ENCODE data around the gene ERN1. TPM values are rescaled to one million over a fixed set of nuclear protein-coding genes. Genes with fewer than 3 reads are reported as not detected.

ERN1 gene
- total and polyA plus RNA-seq, 7 donors, result 1.2 to 9.4 (median 7.4) TPM

- TF ChIP-seq EP300 (IDR thresholded peaks at IDR 0.05) (no peak), CTCF (IDR thresholded peaks at IDR 0.05) (no peak), POLR2A (IDR thresholded peaks at IDR 0.05) (no peak), POLR2AphosphoS5 (IDR thresholded peaks at IDR 0.05) (no peak)
- Histone ChIP-seq H3K4me1 (peaks cover 2 to 19% (median 15%) of the 10 kb centered on the region in 4 donors), H3K9me3 (no peaks in the 10 kb centered on the region), H3K27ac (peak overlapping the region; percentile 19 to 48 (median 29)), H3K36me3 (no peaks in the 10 kb centered on the region), H3K27me3 (no peaks in the 10 kb centered on the region), H3K4me3 (no peak overlapping the region)
- DNase-seq, result peak; percentile 68
- 47 to 60% methylated on average over 10 of the region's 10 CpGs for WGBS, 2 donors
- intact Hi-C loops (cut with DNase I), result no loop called here
These were observed 11.7 kb downstream of the ERN1 start for GRCh38 chr17:64117981-64118979.

- H3K27ac ChIP-seq, result no peak overlapping the region
- TF ChIP-seq POLR2AphosphoS5 (IDR thresholded peaks at IDR 0.05), result no peak
- TF ChIP-seq POLR2A (IDR thresholded peaks at IDR 0.05), result no peak
- no peak for TF ChIP-seq CTCF (IDR thresholded peaks at IDR 0.05)
- TF ChIP-seq EP300 (IDR thresholded peaks at IDR 0.05), result no peak
These were observed 14.0 kb downstream of the ERN1 start for GRCh38 chr17:64115822-64116534.

GRCh38 chr17:64115043-64115698 is 14.8 kb downstream of the ERN1 start:
- H3K27me3 ChIP-seq, result no peaks in the 10 kb centered on the region
- peaks cover 2 to 15% (median 15%) of the 10 kb centered on the region in 4 donors for H3K4me1 ChIP-seq
- WGBS, 2 donors, result 94 to 97% methylated on average over 8 of the region's 8 CpGs
- TF ChIP-seq POLR2A (IDR thresholded peaks at IDR 0.05) (no peak), POLR2AphosphoS5 (IDR thresholded peaks at IDR 0.05) (no peak), CTCF (IDR thresholded peaks at IDR 0.05) (no peak), EP300 (IDR thresholded peaks at IDR 0.05) (no peak)
- DNase-seq, result no peak
- no peaks in the 10 kb centered on the region for H3K36me3 ChIP-seq
- no peak overlapping the region for H3K4me3 ChIP-seq
- intact Hi-C loops (cut with DNase I), result no loop called here
- H3K27ac ChIP-seq, result no peak overlapping the region
- H3K9me3 ChIP-seq, result no peaks in the 10 kb centered on the region

More at GRCh38 chr17:64115822-64116534, 14.0 kb downstream of the ERN1 start:
- no peaks in the 10 kb centered on the region for H3K27me3 ChIP-seq
- intact Hi-C loops (cut with DNase I), result no loop called here
- no peak overlapping the region for H3K4me3 ChIP-seq
- WGBS, 2 donors, result 78 to 85% methylated on average over 7 of the region's 7 CpGs
- no peaks in the 10 kb centered on the region for H3K9me3 ChIP-seq
- H3K4me1 ChIP-seq, result peaks cover 2 to 18% (median 15%) of the 10 kb centered on the region in 4 donors
- no peaks in the 10 kb centered on the region for H3K36me3 ChIP-seq
- no peak for DNase-seq

GRCh38 chr17:64113006-64113405 is 16.9 kb downstream of the ERN1 start:
- Histone ChIP-seq H3K4me1 (peaks cover 0 to 7% (median 5%) of the 10 kb centered on the region in 4 donors), H3K36me3 (no peaks in the 10 kb centered on the region), H3K9me3 (no peaks in the 10 kb centered on the region), H3K27ac (no peak overlapping the region), H3K27me3 (no peaks in the 10 kb centered on the region), H3K4me3 (no peak overlapping the region)
- no peak for DNase-seq
- intact Hi-C loops (cut with DNase I), result no loop called here
- TF ChIP-seq POLR2AphosphoS5 (IDR thresholded peaks at IDR 0.05) (no peak), CTCF (IDR thresholded peaks at IDR 0.05) (no peak)
- WGBS, 2 donors, result 93 to 96% methylated on average over 2 of the region's 2 CpGs
